Measurements from ENCODE around the gene NOTCH4. TPM values are rescaled to one million over a fixed set of nuclear protein-coding genes. Genes with fewer than 3 reads are reported as not detected.

The NOTCH4 gene
- total and polyA plus RNA-seq, 9 of the 15 experiments (the other 6 are each of a cell fraction or from before 2014, with no cell fraction given), result 0.24 to 4.3 (median 1.7) TPM

GRCh38 chr6:32255199-32256153 is 31.6 kb upstream of the NOTCH4 start (continued):
- TF ChIP-seq, protein P1, sequence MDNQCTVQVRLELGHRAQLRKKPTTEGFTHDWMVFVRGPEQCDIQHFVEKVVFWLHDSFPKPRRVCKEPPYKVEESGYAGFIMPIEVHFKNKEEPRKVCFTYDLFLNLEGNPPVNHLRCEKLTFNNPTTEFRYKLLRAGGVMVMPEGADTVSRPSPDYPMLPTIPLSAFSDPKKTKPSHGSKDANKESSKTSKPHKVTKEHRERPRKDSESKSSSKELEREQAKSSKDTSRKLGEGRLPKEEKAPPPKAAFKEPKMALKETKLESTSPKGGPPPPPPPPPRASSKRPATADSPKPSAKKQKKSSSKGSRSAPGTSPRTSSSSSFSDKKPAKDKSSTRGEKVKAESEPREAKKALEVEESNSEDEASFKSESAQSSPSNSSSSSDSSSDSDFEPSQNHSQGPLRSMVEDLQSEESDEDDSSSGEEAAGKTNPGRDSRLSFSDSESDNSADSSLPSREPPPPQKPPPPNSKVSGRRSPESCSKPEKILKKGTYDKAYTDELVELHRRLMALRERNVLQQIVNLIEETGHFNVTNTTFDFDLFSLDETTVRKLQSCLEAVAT (IDR thresholded peaks at IDR 0.05), result no peak
- 0 out of 2 replicates have a peak, but pooled peaks have one; percentile 24 for TF ChIP-seq GATA2 (CRISPR knock-in tag; IDR thresholded peaks at IDR 0.05)
- peak; percentile 31; the same call in 1 of the 2 replicates for TF ChIP-seq ZKSCAN1 (IDR thresholded peaks at IDR 0.05; ENCODE audit: low read depth, low read length)
- TF ChIP-seq HIVEP1 (CRISPR knock-in tag; IDR thresholded peaks at IDR 0.05), result no peak
- peak; percentile 84; the same call in 1 of the 2 replicates for TF ChIP-seq ZNF589 (CRISPR knock-in tag; IDR thresholded peaks at IDR 0.05; ENCODE audit: low read depth)
- no peak for TF ChIP-seq PHB (CRISPR knock-in tag; IDR thresholded peaks at IDR 0.05)
- peak; percentile 93 for TF ChIP-seq ZBTB7A (IDR thresholded peaks at IDR 0.05; ENCODE audit: borderline replicate concordance, control insufficient read depth, low read depth, low read length)
- peak; percentile 40; the same call in 1 of the 2 replicates for TF ChIP-seq RB1 (IDR thresholded peaks at IDR 0.05; ENCODE audit: low read depth)
- TF ChIP-seq ZBTB49 (CRISPR knock-in tag; IDR thresholded peaks at IDR 0.05; ENCODE audit: borderline replicate concordance), result no peak
- TF ChIP-seq POLR2G (IDR thresholded peaks at IDR 0.05; ENCODE audit: low read depth, low read length), result peak; percentile 20; the same call in 1 of the 2 replicates
- TF ChIP-seq BRD9 (IDR thresholded peaks at IDR 0.05; ENCODE audit: low read depth, partially characterized antibody), result no peak
- no peak for TF ChIP-seq NR4A1 (CRISPR knock-in tag; IDR thresholded peaks at IDR 0.05)
- peak; percentile 84 for TF ChIP-seq NR4A1 (tag; IDR thresholded peaks at IDR 0.05)
- peak; percentile 42; the same call in 1 of the 2 replicates for TF ChIP-seq GABPB1 (CRISPR knock-in tag; IDR thresholded peaks at IDR 0.05)
- TF ChIP-seq MECOM (CRISPR knock-in tag; IDR thresholded peaks at IDR 0.05), result 0 out of 2 replicates have a peak, but pooled peaks have one; percentile 50
- peak in 1 of 2 experiments; percentile 45; a peak in 1 of 4 replicates for TF ChIP-seq ZNF639 (CRISPR knock-in tag; conservative IDR thresholded peaks at IDR 0.05 in 1 of 2, IDR thresholded peaks at IDR 0.05 in 1 of 2)
- peak; percentile 68; the same call in 1 of the 2 replicates for TF ChIP-seq CBFB (CRISPR knock-in tag; IDR thresholded peaks at IDR 0.05)
- TF ChIP-seq MYC (IDR thresholded peaks at IDR 0.05; ENCODE audit: low read depth, low read length), result peak; percentile 62; the same call in 1 of the 2 replicates
- no peak for TF ChIP-seq MYC (CRISPR knock-in tag; IDR thresholded peaks at IDR 0.05; ENCODE audit: borderline replicate concordance, low read depth)

Data from K562 (cell line).